ENCODE measurements around the gene MIER2. TPM values are rescaled to one million over a fixed set of nuclear protein-coding genes. Genes with fewer than 3 reads are reported as not detected.

MIER2 gene
- total RNA-seq, 1 donor from 2014 or later: 44.5 TPM

DNA sequence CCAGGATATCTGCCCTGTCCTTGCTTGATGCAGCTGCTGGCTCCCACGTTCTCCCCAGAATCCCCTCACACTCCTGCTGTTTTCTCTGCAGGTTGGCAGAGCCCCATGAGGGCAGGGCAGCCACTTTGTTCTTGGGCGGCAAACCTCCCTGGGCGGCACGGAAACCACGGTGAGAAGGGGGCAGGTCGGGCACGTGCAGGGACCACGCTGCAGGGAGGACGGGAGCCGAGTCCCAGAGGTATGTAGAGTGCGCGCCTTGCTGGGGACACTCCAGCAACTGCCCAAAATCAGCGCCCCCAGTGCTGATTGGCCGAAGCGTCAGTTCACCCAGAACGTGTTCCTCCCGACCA is 30.3 kb upstream of the MIER2 start:
- Mint-ChIP-seq H3K27me3 (ENCODE audit: low read depth) (peaks cover 21% of the 10 kb centered on the region), H3K27ac (ENCODE audit: unreplicated experiment) (no peak overlapping the region), H3K4me3 (ENCODE audit: unreplicated experiment) (no peak overlapping the region), H3K4me1 (ENCODE audit: low read depth) (peaks cover 12% of the 10 kb centered on the region), H3K9me3 (ENCODE audit: low read depth) (no peaks in the 10 kb centered on the region), H3K36me3 (ENCODE audit: low read depth) (no peaks in the 10 kb centered on the region)
- TF ChIP-seq CTCF (IDR thresholded peaks at IDR 0.05): no peak
- peak; percentile 68 for DNase-seq (ENCODE audit: low spot score)

- TF ChIP-seq CTCF (IDR thresholded peaks at IDR 0.05): no peak
- Mint-ChIP-seq H3K4me3 (ENCODE audit: unreplicated experiment) (no peak overlapping the region), H3K4me1 (ENCODE audit: low read depth) (peaks cover 12% of the 10 kb centered on the region), H3K27me3 (ENCODE audit: low read depth) (peaks cover 24% of the 10 kb centered on the region), H3K9me3 (ENCODE audit: low read depth) (no peaks in the 10 kb centered on the region), H3K36me3 (ENCODE audit: low read depth) (no peaks in the 10 kb centered on the region), H3K27ac (ENCODE audit: unreplicated experiment) (no peak overlapping the region)
- DNase-seq (ENCODE audit: low spot score): peak; percentile 59
Observed at GRCh38 chr19:374183-374885, 29.7 kb upstream of the MIER2 start.

DNA sequence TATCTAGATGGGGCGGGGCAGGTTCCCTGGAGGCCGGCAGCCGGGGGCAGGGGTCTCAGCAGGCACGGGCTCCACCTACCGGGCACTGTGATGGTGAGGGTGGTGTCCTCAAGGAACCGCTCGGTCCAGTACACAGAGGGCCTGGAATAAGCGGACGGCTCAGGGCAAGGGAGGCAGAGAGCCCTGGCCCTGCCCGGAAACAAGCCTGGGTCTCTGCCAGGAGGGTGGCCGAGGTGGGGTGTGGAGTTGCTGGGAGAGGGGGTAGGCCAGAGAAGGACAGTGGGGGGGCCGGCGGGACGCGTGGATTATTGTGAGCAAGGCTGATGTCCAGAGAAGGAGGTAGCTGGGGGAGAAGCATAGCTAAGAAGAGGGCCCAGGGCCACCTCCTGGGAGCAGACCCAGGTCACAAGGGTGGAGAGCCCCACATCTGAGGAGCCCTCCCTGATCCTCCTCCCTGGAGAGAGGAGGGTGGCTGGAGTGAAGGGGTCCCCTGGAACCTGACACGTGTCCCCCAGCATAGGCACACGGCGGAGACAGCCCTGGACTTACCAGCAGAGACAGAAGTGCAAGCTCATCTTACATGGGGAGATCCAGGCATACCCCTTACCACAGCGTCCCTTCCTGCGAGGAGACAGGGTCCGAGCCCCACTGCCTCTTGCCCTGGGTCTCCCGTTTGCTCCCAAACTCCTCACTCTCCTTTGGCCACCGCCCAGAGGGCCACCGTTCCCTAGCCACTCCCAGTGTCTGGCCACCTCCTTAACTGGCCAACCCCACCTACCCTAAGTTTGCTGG is 29.0 kb upstream of the MIER2 start:
- Mint-ChIP-seq H3K4me3 (ENCODE audit: unreplicated experiment) (no peak overlapping the region), H3K4me1 (ENCODE audit: low read depth) (peaks cover 12% of the 10 kb centered on the region), H3K27ac (ENCODE audit: unreplicated experiment) (no peak overlapping the region), H3K9me3 (ENCODE audit: low read depth) (no peaks in the 10 kb centered on the region), H3K27me3 (ENCODE audit: low read depth) (peaks cover 30% of the 10 kb centered on the region), H3K36me3 (ENCODE audit: low read depth) (no peaks in the 10 kb centered on the region)
- DNase-seq (ENCODE audit: low spot score): peak; percentile 83
- TF ChIP-seq CTCF (IDR thresholded peaks at IDR 0.05): no peak

GRCh38 chr19:372306-372890 is 27.8 kb upstream of the MIER2 start:
- Mint-ChIP-seq H3K4me1 (ENCODE audit: low read depth) (peaks cover 12% of the 10 kb centered on the region), H3K36me3 (ENCODE audit: low read depth) (no peaks in the 10 kb centered on the region)
- peak; percentile 84 for DNase-seq (ENCODE audit: low spot score)

More at GRCh38 chr19:372306-372890, 27.8 kb upstream of the MIER2 start:
- Mint-ChIP-seq H3K9me3 (ENCODE audit: low read depth) (no peaks in the 10 kb centered on the region), H3K4me3 (ENCODE audit: unreplicated experiment) (no peak overlapping the region), H3K27me3 (ENCODE audit: low read depth) (peaks cover 30% of the 10 kb centered on the region), H3K27ac (ENCODE audit: unreplicated experiment) (peak overlapping the region; percentile 55)
- no peak for TF ChIP-seq CTCF (IDR thresholded peaks at IDR 0.05)

Measured in chondrocyte (in vitro differentiated cells).